B cell (primary cell): ENCODE measurements around the gene HMGXB3. TPM values are rescaled to one million over a fixed set of nuclear protein-coding genes. Genes with fewer than 3 reads are reported as not detected.

Source experiments
- ATAC-seq: fragments of 200-7000 bp; cut with Tn5 transposase; one replicate; pipeline ENCODE4 v1.10.0; 2021; ENCODE audit warnings: low read depth, mild to moderate bottlenecking, moderate number of reproducible peaks, moderate library complexity
- CTCF ChIA-PET: fragments of 350-600 bp; sonication (Branson Sonifier 250); formaldehyde crosslinking; loops from one replicate; lab custom pipeline; 2021; ENCODE audit warnings: antibody characterized with exemption, inconsistent platforms; lab: Charles Lee
- POLR2A ChIA-PET: fragments of 350-600 bp; sonication (Branson Sonifier 250); formaldehyde crosslinking; loops from one replicate; lab custom pipeline; 2021; ENCODE audit warnings: antibody characterized with exemption; lab: Charles Lee
- DNase-seq: peaks from one replicate; pipeline ENCODE4 v3.0.0; 2013
- H2AFZ ChIP-seq: 2 replicates; pipeline ENCODE4 v1.6.1; 2012; ENCODE audit warnings: mild to moderate bottlenecking, low read depth, low read length; ENCODE audit not compliant: insufficient read depth, poor library complexity, severe bottlenecking
- H3K27ac ChIP-seq, 2 donors: 1 replicate in 1 of 2; 2 replicates in 1 of 2; pipeline ENCODE4 v1.5.1; 2012 to 2013; ENCODE audit warnings: low read length in 2 of 2, mild to moderate bottlenecking in 2 of 2, moderate library complexity in 1 of 2
- H3K27me3 ChIP-seq, 4 experiments: fragments of 200-600 bp in 1 of 4; sonication (generic) in 1 of 4; replicated peaks in 1 of 4; 1 replicate in 2 of 4; 2 replicates in 2 of 4; pipeline versions ENCODE4 v1.6.1 to v1.7.0; 2013 to 2016; ENCODE audit warnings: low read length in 3 of 4, mild to moderate bottlenecking in 2 of 4, mixed read lengths in 1 of 4, moderate library complexity in 1 of 4; ENCODE audit not compliant: insufficient read depth in 4 of 4, control insufficient read depth in 3 of 4; ENCODE audit errors: control extremely low read depth in 1 of 4
- H3K36me3 ChIP-seq, 2 experiments: replicated peaks in 1 of 2; 1 replicate in 1 of 2; 2 replicates in 1 of 2; pipeline versions ENCODE4 v1.6.1 to v1.7.1; 2013; ENCODE audit warnings: low read length in 1 of 2; ENCODE audit not compliant: insufficient read depth in 2 of 2, control insufficient read depth in 1 of 2; ENCODE audit errors: control extremely low read depth in 1 of 2, extremely low read depth in 1 of 2
- H3K4me1 ChIP-seq, 2 donors: fragments of 200-600 bp in 1 of 2; sonication (generic) in 1 of 2; 1 replicate in 1 of 2; 2 replicates in 1 of 2; pipeline versions ENCODE4 v1.5.1 to v1.6.1; 2013 to 2017; ENCODE audit warnings: low read length in 2 of 2; ENCODE audit not compliant: control insufficient read depth in 2 of 2, insufficient read depth in 2 of 2
- H3K4me2 ChIP-seq: replicated peaks from 2 replicates; pipeline ENCODE3; 2012; ENCODE audit warnings: mild to moderate bottlenecking, low read depth, low read length; ENCODE audit not compliant: poor library complexity, severe bottlenecking
- H3K4me3 ChIP-seq, 5 experiments: fragments of 200-600 bp in 1 of 5; sonication (generic) in 1 of 5; 1 replicate in 3 of 5; 2 replicates in 2 of 5; pipeline versions ENCODE4 v1.5.1 to v1.7.0; 2011 to 2016; ENCODE audit warnings: low read length in 4 of 5, mild to moderate bottlenecking in 4 of 5, low read depth in 2 of 5, control low read depth in 1 of 5, moderate library complexity in 1 of 5; ENCODE audit not compliant: insufficient read depth in 1 of 5; ENCODE audit errors: control extremely low read depth in 1 of 5, extremely low read depth in 1 of 5
- H3K79me2 ChIP-seq: fragments of 200-600 bp; sonication (generic); one replicate; pipeline ENCODE4 v1.6.0; 2016; ENCODE audit warnings: low read length; ENCODE audit not compliant: control insufficient read depth, insufficient read depth
- H3K9ac ChIP-seq: fragments of 200-600 bp; sonication (generic); 2 replicates; pipeline ENCODE4 v1.6.1; 2017; ENCODE audit warnings: mild to moderate bottlenecking, low read length, moderate library complexity
- H3K9me3 ChIP-seq, 3 donors: one replicate each; pipeline versions ENCODE4 v1.6.1 to v1.7.1; 2013; ENCODE audit warnings: low read length in 2 of 3; ENCODE audit not compliant: control insufficient read depth in 2 of 3, insufficient read depth in 1 of 3; ENCODE audit errors: control extremely low read depth in 1 of 3
- H4K20me1 ChIP-seq: 2 replicates; pipeline ENCODE4 v1.6.0; 2012; ENCODE audit warnings: mild to moderate bottlenecking, low read length; ENCODE audit not compliant: insufficient read depth, control insufficient read depth, poor library complexity, severe bottlenecking
- H3K27ac Mint-ChIP-seq: one replicate; pipeline ENCODE4 v1.8.0; 2021; ENCODE audit warnings: mixed read lengths
- H3K27me3 Mint-ChIP-seq: one replicate; pipeline ENCODE4 v1.8.0; 2021; ENCODE audit warnings: mixed read lengths
- H3K4me1 Mint-ChIP-seq: one replicate; pipeline ENCODE4 v1.8.0; 2021; ENCODE audit warnings: mixed read lengths
- H3K4me3 Mint-ChIP-seq: one replicate; pipeline ENCODE4 v1.8.0; 2021; ENCODE audit warnings: mixed read lengths
- H3K9me3 Mint-ChIP-seq: one replicate; pipeline ENCODE4 v1.8.0; 2022; ENCODE audit warnings: mixed read lengths; ENCODE audit not compliant: insufficient read depth
- CTCF ChIP-seq: fragments of 200-600 bp; IDR thresholded peaks from one replicate; pipeline ENCODE4 v1.8.0; 2022; ENCODE audit warnings: antibody characterized with exemption, mild to moderate bottlenecking
- EZH2 ChIP-seq: IDR thresholded peaks from 2 replicates; pipeline ENCODE4 v1.6.1; 2012; ENCODE audit warnings: borderline replicate concordance, low read depth, mild to moderate bottlenecking, moderate library complexity, low read length; ENCODE audit not compliant: insufficient read depth, poor library complexity, severe bottlenecking
- WGBS: methylation state at CpG from one replicate; pipeline ENCODE4 v1.1.5; 2013; ENCODE audit warnings: missing lambda C conversion rate; ENCODE audit not compliant: insufficient coverage; 5-methylcytosine and 5-hydroxymethylcytosine counted together
- intact Hi-C: fragments of 100-400 bp; cut with micrococcal nuclease; formaldehyde crosslinking; loops from one replicate; pipeline ENCODE4 v1.10.0; 2022
- polyA plus RNA-seq: library from polyadenylated mRNA; depleted of rRNA; stranded (reverse); fragments of >200 nt; gene quantifications from 2 replicates; pipeline ENCODE4 v1.2.3, GENCODE V29; 2012
- total RNA-seq, 2 donors: library from RNA; stranded (reverse); fragments of 120-200 nt in 1 of 2; gene quantifications; 1 replicate in 1 of 2; 2 replicates in 1 of 2; pipeline versions ENCODE4 v1.2.3 to v1.2.4, GENCODE V29; 2013 to 2022

Gene HMGXB3
- total and polyA plus RNA-seq, 2 donors (not counting 1 experiment from before 2014, with no cell fraction given): 28.5 to 35.7 TPM

- Histone ChIP-seq H4K20me1 (no peaks in the 10 kb centered on the region), H3K36me3 (peaks cover 44 to 86% of the 10 kb centered on the region in 2 experiments), H3K27me3 (no peaks in the 10 kb centered on the region), H3K9me3 (no peaks in the 10 kb centered on the region), H3K27ac (no peak overlapping the region), H3K9ac (no peak overlapping the region), H3K4me3 (no peak overlapping the region), H2AFZ (no peak overlapping the region), H3K4me1 (peaks cover 2 to 6% of the 10 kb centered on the region in 2 donors), H3K4me2 (no peak overlapping the region), H3K79me2 (no peaks in the 10 kb centered on the region)
- ATAC-seq (peak; percentile 84), DNase-seq (peak; percentile 45)
- H3K27ac Mint-ChIP-seq: no peak overlapping the region
- H3K9me3 Mint-ChIP-seq: no peaks in the 10 kb centered on the region
- intact Hi-C loops: loop anchor here (10.0 kb wide), 1 partner anchor 179 kb away; no protein-coding TSS in a partner anchor
- ChIA-PET POLR2A (no interaction called here), CTCF (interaction anchor here (1.3 kb wide), 1 partner anchor 10 kb away, joined by 4 read pairs; no protein-coding TSS in a partner anchor)
- TF ChIP-seq EZH2 (no peak), CTCF (no peak)
- no peak overlapping the region for H3K4me3 Mint-ChIP-seq
- 55% methylated on average over 5 of the region's 7 CpGs for WGBS
- peaks cover 13% of the 10 kb centered on the region for H3K4me1 Mint-ChIP-seq
- H3K27me3 Mint-ChIP-seq: no peaks in the 10 kb centered on the region
These were observed 34.8 kb downstream of the HMGXB3 start for GRCh38 chr5:150035139-150035895.

GRCh38 chr5:150036513-150036912 is 36.0 kb downstream of the HMGXB3 start:
- DNase-seq: no peak
- Mint-ChIP-seq H3K4me3 (no peak overlapping the region), H3K27me3 (no peaks in the 10 kb centered on the region), H3K9me3 (no peaks in the 10 kb centered on the region), H3K27ac (no peak overlapping the region), H3K4me1 (peaks cover 13% of the 10 kb centered on the region)
- Histone ChIP-seq H3K4me1 (peaks cover 2 to 6% of the 10 kb centered on the region in 2 donors), H3K27ac (no peak overlapping the region), H2AFZ (no peak overlapping the region), H3K4me3 (no peak overlapping the region), H4K20me1 (no peaks in the 10 kb centered on the region), H3K79me2 (no peaks in the 10 kb centered on the region), H3K4me2 (no peak overlapping the region), H3K36me3 (peaks cover 48 to 86% of the 10 kb centered on the region in 2 experiments), H3K27me3 (no peaks in the 10 kb centered on the region), H3K9me3 (no peaks in the 10 kb centered on the region), H3K9ac (no peak overlapping the region)
- TF ChIP-seq CTCF: no peak
- no peak for TF ChIP-seq EZH2
- no peak for ATAC-seq
- 97% methylated on average over 9 of the region's 9 CpGs for WGBS
- POLR2A ChIA-PET: no interaction called here
- CTCF ChIA-PET: no interaction called here
- intact Hi-C loops: loop anchor here (10.0 kb wide), 1 partner anchor 178 kb away; no protein-coding TSS in a partner anchor
